Neural crest cell (in vitro differentiated cells): Measurements from ENCODE around the gene TTLL5. TPM values are rescaled to one million over a fixed set of nuclear protein-coding genes. Genes with fewer than 3 reads are reported as not detected.

Experiments used
- DNase-seq: peaks from one replicate; pipeline ENCODE4 v3.0.0; 2021; ENCODE audit warnings: low read depth, mixed read lengths, low spot score
- H3K27ac Mint-ChIP-seq: one replicate; pipeline ENCODE4 v1.8.0; 2021; ENCODE audit warnings: mild to moderate bottlenecking, mixed read lengths; ENCODE audit not compliant: unreplicated experiment
- H3K27me3 Mint-ChIP-seq: 2 replicates; pipeline ENCODE4 v1.8.0; 2021; ENCODE audit warnings: low read depth, mild to moderate bottlenecking, mixed read lengths
- H3K36me3 Mint-ChIP-seq: 2 replicates; pipeline ENCODE4 v1.8.0; 2021; ENCODE audit warnings: low read depth, mild to moderate bottlenecking, mixed read lengths
- H3K4me1 Mint-ChIP-seq: 2 replicates; pipeline ENCODE4 v1.8.0; 2021; ENCODE audit warnings: mixed read lengths
- H3K4me3 Mint-ChIP-seq: one replicate; pipeline ENCODE4 v1.8.0; 2021; ENCODE audit warnings: mild to moderate bottlenecking, mixed read lengths
- H3K9me3 Mint-ChIP-seq: 2 replicates; pipeline ENCODE4 v1.8.0; 2021; ENCODE audit warnings: mixed read lengths
- CTCF ChIP-seq: fragments of 200-600 bp; sonication (generic); conservative IDR thresholded peaks from 2 replicates; pipeline ENCODE4 v1.5.0; 2021; ENCODE audit warnings: antibody characterized with exemption, mild to moderate bottlenecking
- total RNA-seq: library from RNA; stranded (reverse); gene quantifications from 2 replicates; pipeline ENCODE4 v1.2.1, GENCODE V29; 2021

The TTLL5 gene
- total RNA-seq, 1 donor from 2014 or later, result 55.7 TPM

DNA sequence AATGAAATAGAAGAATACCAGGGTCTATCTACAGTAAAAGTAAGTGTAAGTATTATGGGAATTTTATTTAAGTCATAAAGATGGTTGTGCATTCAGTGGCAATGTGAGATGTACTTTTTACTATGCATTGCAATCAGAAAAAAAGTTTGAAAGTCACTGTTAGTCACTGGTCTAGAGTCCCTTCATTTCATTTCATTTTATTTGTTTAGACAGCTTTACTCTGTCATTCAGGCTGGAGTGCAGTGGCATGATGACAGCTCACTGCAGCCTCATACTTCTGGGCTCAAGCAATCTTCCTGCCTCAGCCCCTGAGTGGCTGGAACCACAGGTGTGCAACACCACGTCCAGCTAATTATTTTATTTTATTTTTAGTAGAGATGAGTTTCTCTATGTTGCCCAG lies 278.2 kb downstream of the TTLL5 start:
- Mint-ChIP-seq H3K27ac (no peak overlapping the region), H3K27me3 (no peaks in the 10 kb centered on the region)

DNA sequence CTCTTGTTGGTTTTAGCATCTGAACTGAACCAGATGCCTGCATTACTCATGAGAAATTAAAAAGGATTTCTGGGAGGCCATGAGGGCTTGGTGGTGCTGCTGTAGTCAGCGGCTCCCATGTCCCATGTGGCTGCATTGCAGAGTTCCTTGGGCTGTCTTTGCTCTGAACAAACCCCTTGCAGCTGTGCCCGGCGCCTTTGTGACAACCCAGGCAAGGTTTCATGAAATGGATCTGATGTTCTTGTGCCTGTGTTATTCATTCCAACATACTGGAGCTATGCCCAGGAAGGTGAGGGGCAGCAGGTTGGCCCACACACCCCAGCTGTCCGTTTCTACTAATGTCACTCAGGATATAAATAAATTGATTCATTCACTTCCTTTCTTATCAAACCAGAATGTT lies 280.0 kb downstream of the TTLL5 start:
- no peak overlapping the region for H3K4me3 Mint-ChIP-seq
- H3K9me3 Mint-ChIP-seq, result no peaks in the 10 kb centered on the region
- no peak for TF ChIP-seq CTCF
- no peaks in the 10 kb centered on the region for H3K27me3 Mint-ChIP-seq
- no peak for DNase-seq
- H3K4me1 Mint-ChIP-seq, result no peaks in the 10 kb centered on the region
- H3K27ac Mint-ChIP-seq, result no peak overlapping the region
- peaks cover 15% of the 10 kb centered on the region for H3K36me3 Mint-ChIP-seq

More for the DNA sequence above, 278.2 kb downstream of the TTLL5 start:
- no peak for TF ChIP-seq CTCF
- no peaks in the 10 kb centered on the region for H3K9me3 Mint-ChIP-seq
- H3K4me3 Mint-ChIP-seq, result no peak overlapping the region
- DNase-seq, result no peak
- H3K4me1 Mint-ChIP-seq, result peaks cover 6% of the 10 kb centered on the region
- H3K36me3 Mint-ChIP-seq, result peaks cover 15% of the 10 kb centered on the region

DNA sequence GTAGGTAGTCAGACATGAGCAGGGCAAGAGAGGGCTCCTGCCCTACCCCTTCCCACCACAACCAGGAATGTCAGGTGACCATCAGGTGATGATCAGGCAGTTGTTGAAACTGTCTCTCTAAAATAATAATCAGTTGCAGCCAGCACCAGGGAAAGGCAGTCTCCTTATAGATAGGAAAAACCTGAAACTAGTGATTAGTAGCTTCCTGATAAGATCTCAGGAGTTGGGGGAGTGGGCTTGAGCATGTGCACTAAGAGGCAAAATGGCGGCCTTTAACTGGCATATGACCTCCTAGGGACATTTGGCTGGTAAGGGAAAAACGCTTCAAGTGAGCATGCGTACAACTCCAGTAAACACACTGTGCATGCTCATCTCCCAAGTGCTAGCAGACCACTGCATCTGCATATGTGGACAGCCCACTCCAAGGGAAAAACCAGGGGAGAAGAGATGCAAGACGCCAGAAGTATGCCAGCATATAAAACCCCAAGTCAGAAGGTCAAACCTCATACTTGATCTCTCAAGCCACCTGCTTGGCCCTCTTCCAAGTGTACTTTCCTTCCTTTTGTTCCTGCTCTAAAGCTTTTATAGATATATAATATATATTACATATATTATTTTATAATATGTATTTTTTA lies 283.7 kb downstream of the TTLL5 start:
- H3K36me3 Mint-ChIP-seq, result peaks cover 15% of the 10 kb centered on the region
- H3K27ac Mint-ChIP-seq, result no peak overlapping the region
- H3K4me1 Mint-ChIP-seq, result no peaks in the 10 kb centered on the region
- H3K4me3 Mint-ChIP-seq, result no peak overlapping the region
- no peak for DNase-seq
- TF ChIP-seq CTCF, result no peak
- H3K27me3 Mint-ChIP-seq, result no peaks in the 10 kb centered on the region
- no peaks in the 10 kb centered on the region for H3K9me3 Mint-ChIP-seq

DNA sequence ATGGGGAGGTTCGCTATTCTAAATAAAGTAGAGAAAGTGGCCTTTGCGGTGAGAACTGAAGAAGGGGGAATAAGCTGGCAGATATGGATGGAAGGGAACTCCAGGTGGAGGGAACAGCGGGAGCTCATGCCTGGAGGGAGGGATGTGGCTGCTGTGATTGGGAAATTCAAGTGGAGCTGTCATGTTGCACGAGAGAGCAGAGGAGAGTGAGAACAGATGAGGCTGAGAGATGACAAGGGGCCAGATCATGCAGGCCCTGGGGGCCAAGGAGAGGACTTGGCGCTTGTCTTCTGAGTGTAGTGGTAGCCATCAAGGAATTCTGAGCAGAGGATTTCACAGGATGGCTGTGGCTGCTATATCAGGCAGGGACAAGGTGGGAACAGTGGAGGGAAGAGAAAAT lies 285.7 kb downstream of the TTLL5 start:
- Mint-ChIP-seq H3K27ac (no peak overlapping the region), H3K36me3 (peaks cover 13% of the 10 kb centered on the region), H3K9me3 (no peaks in the 10 kb centered on the region), H3K27me3 (no peaks in the 10 kb centered on the region), H3K4me3 (no peak overlapping the region), H3K4me1 (no peaks in the 10 kb centered on the region)
- no peak for DNase-seq
- TF ChIP-seq CTCF, result no peak

DNA sequence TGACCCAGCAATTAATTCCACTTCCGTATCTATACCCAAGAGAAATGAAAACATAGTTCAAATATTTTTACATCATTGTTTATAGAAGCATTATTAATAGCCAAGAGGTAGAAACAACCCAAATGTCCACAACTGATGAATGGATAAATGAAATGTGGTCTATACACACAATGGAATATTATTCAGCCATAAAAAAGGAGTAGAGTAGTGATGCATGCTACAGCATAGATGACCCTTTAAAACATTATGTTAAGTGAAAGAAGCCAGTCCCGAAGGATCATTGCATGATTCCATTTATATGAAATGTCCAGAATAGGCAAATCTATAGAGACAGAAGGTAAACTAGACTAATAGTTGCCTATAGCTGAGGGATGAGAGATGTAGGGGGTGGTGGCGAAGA lies 291.4 kb downstream of the TTLL5 start:
- Mint-ChIP-seq H3K4me1 (no peaks in the 10 kb centered on the region), H3K4me3 (no peak overlapping the region), H3K27ac (no peak overlapping the region), H3K36me3 (peaks cover 12% of the 10 kb centered on the region), H3K27me3 (no peaks in the 10 kb centered on the region), H3K9me3 (no peaks in the 10 kb centered on the region)
- DNase-seq, result no peak
- no peak for TF ChIP-seq CTCF

GRCh38 chr14:75959031-75959430 lies 298.0 kb downstream of the TTLL5 start:
- Mint-ChIP-seq H3K4me3 (no peak overlapping the region), H3K27ac (no peak overlapping the region), H3K36me3 (peaks cover 10% of the 10 kb centered on the region), H3K9me3 (no peaks in the 10 kb centered on the region), H3K27me3 (no peaks in the 10 kb centered on the region), H3K4me1 (peaks cover 5% of the 10 kb centered on the region)
- DNase-seq, result no peak
- TF ChIP-seq CTCF, result no peak
